Kidney epithelial cell (primary cell): ENCODE results near the gene C3orf18. TPM values are rescaled to one million over a fixed set of nuclear protein-coding genes. Genes with fewer than 3 reads are reported as not detected.
A peak's percentile ranks its signal among the peaks of the same experiment; 100 is the strongest.

ENCODE experiments used
- DNase-seq: peaks from one replicate; pipeline ENCODE4 v3.0.0-alpha.2; 2010; ENCODE audit warnings: low read depth
- H3K27me3 ChIP-seq: 2 replicates; pipeline ENCODE4 v1.6.0; 2011; ENCODE audit warnings: low read length; ENCODE audit not compliant: control insufficient read depth, insufficient read depth
- H3K36me3 ChIP-seq: 2 replicates; pipeline ENCODE4 v1.5.1; 2011; ENCODE audit warnings: low read length; ENCODE audit not compliant: control insufficient read depth, insufficient read depth
- H3K4me3 ChIP-seq: 2 replicates; pipeline ENCODE4 v1.5.1; 2011; ENCODE audit warnings: low read depth, mild to moderate bottlenecking, control low read depth, low read length
- total RNA-seq: library from RNA; depleted of rRNA; stranded (reverse); fragments of >200 nt; gene quantifications from 2 replicates; pipeline ENCODE4 v1.2.3, GENCODE V29; 2015
- TF ChIP-seq, protein P1 (sequence below): IDR thresholded peaks from 2 replicates; pipeline ENCODE4 v1.5.1; 2011; ENCODE audit warnings: mild to moderate bottlenecking, moderate library complexity, low read length, control low read depth, inconsistent platforms; ENCODE audit not compliant: insufficient read depth, poor library complexity, severe bottlenecking

Gene C3orf18
- total RNA-seq, 1 donor from 2014 or later = 5.9 TPM

DNA sequence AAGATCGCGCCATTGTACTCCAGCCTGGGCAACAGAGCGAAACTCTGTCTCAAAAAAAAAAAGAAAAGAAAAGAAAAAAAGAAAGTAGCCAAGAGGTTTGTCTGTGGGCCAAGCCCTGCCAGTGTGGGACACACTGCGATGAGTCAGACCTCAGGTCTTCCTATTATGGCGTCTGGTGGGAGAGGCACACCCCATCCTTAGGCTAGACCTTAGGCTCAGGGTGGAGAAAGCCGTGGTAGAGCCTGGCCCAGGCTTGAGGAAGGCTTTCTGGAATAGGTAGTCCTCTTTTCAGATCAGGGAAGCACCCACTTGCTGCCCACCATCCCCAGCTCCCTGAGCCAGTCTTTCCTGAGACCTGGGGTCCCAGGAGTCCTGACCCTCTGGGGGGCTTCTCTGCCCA lies 7.8 kb upstream of the C3orf18 start:
- H3K36me3 ChIP-seq = no peaks in the 10 kb centered on the region
- no peak for DNase-seq
- no peak overlapping the region for H3K4me3 ChIP-seq
- TF ChIP-seq, protein P1, sequence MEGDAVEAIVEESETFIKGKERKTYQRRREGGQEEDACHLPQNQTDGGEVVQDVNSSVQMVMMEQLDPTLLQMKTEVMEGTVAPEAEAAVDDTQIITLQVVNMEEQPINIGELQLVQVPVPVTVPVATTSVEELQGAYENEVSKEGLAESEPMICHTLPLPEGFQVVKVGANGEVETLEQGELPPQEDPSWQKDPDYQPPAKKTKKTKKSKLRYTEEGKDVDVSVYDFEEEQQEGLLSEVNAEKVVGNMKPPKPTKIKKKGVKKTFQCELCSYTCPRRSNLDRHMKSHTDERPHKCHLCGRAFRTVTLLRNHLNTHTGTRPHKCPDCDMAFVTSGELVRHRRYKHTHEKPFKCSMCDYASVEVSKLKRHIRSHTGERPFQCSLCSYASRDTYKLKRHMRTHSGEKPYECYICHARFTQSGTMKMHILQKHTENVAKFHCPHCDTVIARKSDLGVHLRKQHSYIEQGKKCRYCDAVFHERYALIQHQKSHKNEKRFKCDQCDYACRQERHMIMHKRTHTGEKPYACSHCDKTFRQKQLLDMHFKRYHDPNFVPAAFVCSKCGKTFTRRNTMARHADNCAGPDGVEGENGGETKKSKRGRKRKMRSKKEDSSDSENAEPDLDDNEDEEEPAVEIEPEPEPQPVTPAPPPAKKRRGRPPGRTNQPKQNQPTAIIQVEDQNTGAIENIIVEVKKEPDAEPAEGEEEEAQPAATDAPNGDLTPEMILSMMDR = no peak
- H3K27me3 ChIP-seq = no peaks in the 10 kb centered on the region

DNA sequence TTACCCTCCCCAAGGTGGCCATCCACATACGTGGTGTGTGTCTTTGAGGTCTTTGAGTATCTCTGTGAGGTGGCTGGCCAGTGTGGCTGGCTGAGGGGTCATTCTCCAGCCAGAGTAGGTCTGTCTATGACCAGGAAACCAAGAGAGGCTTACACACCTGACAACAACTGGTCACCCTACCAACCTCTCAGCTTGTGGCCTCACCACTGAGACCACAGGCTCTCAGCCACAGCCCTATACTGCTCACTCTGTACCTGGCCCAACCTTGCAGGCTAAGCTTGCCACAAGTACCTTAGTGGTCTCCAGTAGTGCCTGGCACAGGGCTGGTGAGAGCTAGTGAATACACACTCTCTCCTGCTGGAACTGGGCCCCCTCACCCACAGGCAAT lies 6.9 kb upstream of the C3orf18 start:
- no peaks in the 10 kb centered on the region for H3K36me3 ChIP-seq
- H3K27me3 ChIP-seq = no peaks in the 10 kb centered on the region
- H3K4me3 ChIP-seq = no peak overlapping the region
- TF ChIP-seq, protein P1 = no peak
- DNase-seq = no peak

DNA sequence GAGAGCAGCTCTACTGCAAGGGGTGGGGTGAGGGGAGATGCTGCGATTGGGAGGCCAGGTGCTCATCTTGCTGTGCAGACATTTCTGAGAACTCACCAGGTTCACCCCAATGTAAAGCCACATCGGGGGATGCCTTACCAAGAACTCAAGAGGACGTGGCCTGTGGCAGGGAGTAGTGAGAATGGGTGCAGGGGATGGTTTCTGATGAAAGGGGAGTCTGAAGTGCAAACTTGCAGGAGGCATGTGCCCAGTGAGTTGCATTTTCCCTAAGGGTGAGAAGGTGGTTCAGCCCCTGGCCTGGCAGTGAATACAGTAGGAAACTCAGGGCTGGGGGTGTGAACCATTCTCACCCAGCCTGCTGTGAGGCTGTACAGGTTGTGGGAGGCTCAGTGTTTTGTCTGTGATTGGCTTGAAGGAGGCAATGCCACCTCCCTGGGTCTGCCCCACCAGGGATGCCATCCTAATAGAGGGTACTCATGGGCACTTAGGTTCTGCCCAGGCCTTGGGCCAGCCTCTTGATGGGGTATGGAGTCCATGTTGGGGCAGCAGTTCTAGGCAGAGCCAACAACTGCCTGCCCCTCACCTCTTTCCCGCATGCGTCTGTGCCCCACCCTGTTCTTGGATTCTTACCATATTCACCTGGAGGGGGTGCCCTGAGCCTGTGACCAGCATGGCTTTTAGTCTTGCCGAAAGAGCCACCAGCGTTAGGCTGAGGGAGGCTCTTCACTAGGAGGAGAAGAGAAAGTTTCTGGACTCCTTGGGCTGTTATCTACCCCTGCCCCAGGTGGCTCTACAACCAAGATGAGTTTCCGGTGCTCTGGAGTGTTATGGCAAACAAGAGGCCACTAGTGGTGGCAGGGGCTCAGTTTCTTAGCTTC lies 6.3 kb upstream of the C3orf18 start:
- TF ChIP-seq, protein P1 = no peak

DNA sequence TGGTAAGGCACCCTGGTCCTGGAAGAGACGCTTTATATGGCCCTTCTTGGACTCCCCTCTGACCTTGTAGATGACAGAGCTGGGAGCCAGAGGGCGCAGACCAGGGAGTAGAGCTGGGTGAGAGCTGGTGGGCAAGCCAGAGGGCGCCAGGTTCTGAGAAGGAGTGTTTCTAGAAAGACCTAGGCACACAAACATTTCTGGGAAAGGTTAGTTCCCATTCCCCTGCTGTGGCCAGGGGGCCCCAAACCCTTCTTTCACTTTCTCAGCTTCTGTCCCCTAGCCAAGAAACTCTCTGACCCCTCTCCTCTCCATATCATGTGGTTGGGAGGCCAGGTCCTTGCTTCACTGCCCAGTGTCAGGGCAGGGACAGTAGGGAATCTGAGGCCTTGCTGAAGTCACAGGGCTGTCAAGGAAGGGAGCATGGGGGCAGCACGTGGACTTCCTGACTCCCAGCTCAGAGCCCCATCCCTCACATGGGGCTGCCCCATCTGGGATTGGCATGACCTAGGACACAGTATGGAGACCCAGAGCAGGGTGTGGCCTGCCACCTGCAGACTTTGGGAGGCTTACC lies 5.3 kb upstream of the C3orf18 start:
- H3K4me3 ChIP-seq = no peak overlapping the region
- no peak for DNase-seq
- no peaks in the 10 kb centered on the region for H3K27me3 ChIP-seq
- TF ChIP-seq, protein P1 = no peak
- no peaks in the 10 kb centered on the region for H3K36me3 ChIP-seq

More for the DNA sequence above, 6.3 kb upstream of the C3orf18 start:
- Histone ChIP-seq H3K27me3 (no peaks in the 10 kb centered on the region), H3K4me3 (no peak overlapping the region), H3K36me3 (no peaks in the 10 kb centered on the region)
- DNase-seq = no peak

DNA sequence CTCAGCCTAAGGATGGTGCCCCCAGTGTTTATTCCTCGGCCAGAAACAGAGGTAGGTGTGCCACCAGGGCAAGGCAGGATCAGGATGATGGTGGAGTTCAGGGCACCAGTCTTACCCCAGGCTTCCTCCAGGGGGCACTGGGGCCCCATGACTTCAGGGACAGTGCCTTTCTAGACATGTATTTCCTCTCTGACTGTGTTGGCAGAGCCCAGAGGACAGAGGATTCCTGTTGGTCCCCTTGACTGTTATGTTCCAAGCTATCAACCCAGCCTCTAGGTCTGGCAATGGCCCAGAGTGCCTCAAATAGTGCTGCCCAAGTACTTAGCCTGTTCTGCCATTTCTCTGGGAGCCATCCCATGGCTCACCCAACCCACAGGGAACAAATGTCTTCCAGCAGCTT lies 4.6 kb upstream of the C3orf18 start:
- DNase-seq = no peak
- TF ChIP-seq, protein P1 = peak; percentile 94
- H3K27me3 ChIP-seq = no peaks in the 10 kb centered on the region
- no peak overlapping the region for H3K4me3 ChIP-seq
- H3K36me3 ChIP-seq = no peaks in the 10 kb centered on the region
